ENCODE results near the gene BCAR3.

Gene BCAR3

GRCh38 chr1:93614986-93615581, 66.6 kb downstream of the BCAR3 start:
- Histone ChIP-seq H3K4me1 (ENCODE audit: control insufficient read depth in 1 of 2, insufficient read depth in 1 of 2, low read depth in 1 of 2, low read length in 1 of 2) (no peaks in the 10 kb centered on the region), H3K36me3 (no peaks in the 10 kb centered on the region), H3K27ac (no peak overlapping the region), H3K9me3 (no peaks in the 10 kb centered on the region), H3K4me3 (ENCODE audit: low read depth in 1 of 2, low read length in 1 of 2) (no peak overlapping the region), H3K27me3 (no peaks in the 10 kb centered on the region)
- no peak for TF ChIP-seq CTCF (IDR thresholded peaks at IDR 0.05)

- H3K9me3 ChIP-seq: no peaks in the 10 kb centered on the region
- H3K27me3 ChIP-seq: no peaks in the 10 kb centered on the region
- no peaks in the 10 kb centered on the region for H3K4me1 ChIP-seq (ENCODE audit: control insufficient read depth in 1 of 2, insufficient read depth in 1 of 2, low read depth in 1 of 2, low read length in 1 of 2)
- no peaks in the 10 kb centered on the region for H3K36me3 ChIP-seq
- TF ChIP-seq CTCF (IDR thresholded peaks at IDR 0.05): no peak
- no peak overlapping the region for H3K27ac ChIP-seq
- H3K4me3 ChIP-seq (ENCODE audit: low read depth in 1 of 2, low read length in 1 of 2): no peak overlapping the region
Observed at GRCh38 chr1:93614541-93614940, 67.1 kb downstream of the BCAR3 start.

- no peak for TF ChIP-seq CTCF (IDR thresholded peaks at IDR 0.05)
- H3K27ac ChIP-seq: no peak overlapping the region
- H3K36me3 ChIP-seq: no peaks in the 10 kb centered on the region
Observed at GRCh38 chr1:93613898-93614297, 67.7 kb downstream of the BCAR3 start.

GRCh38 chr1:93612510-93612909, 69.1 kb downstream of the BCAR3 start:
- Histone ChIP-seq H3K36me3 (no peaks in the 10 kb centered on the region), H3K9me3 (no peaks in the 10 kb centered on the region), H3K27me3 (no peaks in the 10 kb centered on the region), H3K4me1 (ENCODE audit: control insufficient read depth in 1 of 2, insufficient read depth in 1 of 2, low read depth in 1 of 2, low read length in 1 of 2) (no peaks in the 10 kb centered on the region), H3K4me3 (ENCODE audit: low read depth in 1 of 2, low read length in 1 of 2) (no peak overlapping the region), H3K27ac (no peak overlapping the region)
- no peak for TF ChIP-seq CTCF (IDR thresholded peaks at IDR 0.05)

More at GRCh38 chr1:93613898-93614297, 67.7 kb downstream of the BCAR3 start:
- no peaks in the 10 kb centered on the region for H3K9me3 ChIP-seq
- H3K4me3 ChIP-seq (ENCODE audit: low read depth in 1 of 2, low read length in 1 of 2): no peak overlapping the region
- no peaks in the 10 kb centered on the region for H3K4me1 ChIP-seq (ENCODE audit: control insufficient read depth in 1 of 2, insufficient read depth in 1 of 2, low read depth in 1 of 2, low read length in 1 of 2)
- no peaks in the 10 kb centered on the region for H3K27me3 ChIP-seq

- H3K36me3 ChIP-seq: no peaks in the 10 kb centered on the region
- H3K27me3 ChIP-seq: no peaks in the 10 kb centered on the region
- no peak for TF ChIP-seq CTCF (IDR thresholded peaks at IDR 0.05)
- no peaks in the 10 kb centered on the region for H3K4me1 ChIP-seq (ENCODE audit: control insufficient read depth in 1 of 2, insufficient read depth in 1 of 2, low read depth in 1 of 2, low read length in 1 of 2)
- H3K4me3 ChIP-seq (ENCODE audit: low read depth in 1 of 2, low read length in 1 of 2): no peak overlapping the region
- H3K9me3 ChIP-seq: no peaks in the 10 kb centered on the region
- H3K27ac ChIP-seq: no peak overlapping the region
Observed at GRCh38 chr1:93611668-93612067, 70.0 kb downstream of the BCAR3 start.

GRCh38 chr1:93609536-93609935, 72.1 kb downstream of the BCAR3 start:
- H3K4me3 ChIP-seq (ENCODE audit: low read depth in 1 of 2, low read length in 1 of 2): no peak overlapping the region
- no peaks in the 10 kb centered on the region for H3K9me3 ChIP-seq
- no peaks in the 10 kb centered on the region for H3K36me3 ChIP-seq
- no peaks in the 10 kb centered on the region for H3K27me3 ChIP-seq
- no peak for TF ChIP-seq CTCF (IDR thresholded peaks at IDR 0.05)
- H3K27ac ChIP-seq: no peak overlapping the region
- no peaks in the 10 kb centered on the region for H3K4me1 ChIP-seq (ENCODE audit: control insufficient read depth in 1 of 2, insufficient read depth in 1 of 2, low read depth in 1 of 2, low read length in 1 of 2)

Measured in neutrophil (primary cell).